ENCODE results near the gene SEMA3E.

The SEMA3E gene

GRCh38 chr7:83643012-83643411, 5.9 kb downstream of the SEMA3E start:
- DNase-seq (ENCODE audit: low read depth in 2 of 3, low spot score in 1 of 3): no peak

- DNase-seq (ENCODE audit: low read depth in 2 of 3, low spot score in 1 of 3): no peak
Observed at GRCh38 chr7:83640731-83641537, 8.0 kb downstream of the SEMA3E start.

GRCh38 chr7:83640240-83640639, 8.7 kb downstream of the SEMA3E start:
- DNase-seq (ENCODE audit: low read depth in 2 of 3, low spot score in 1 of 3): no peak

GRCh38 chr7:83633516-83633915, 15.4 kb downstream of the SEMA3E start:
- no peak for DNase-seq (ENCODE audit: low read depth in 2 of 3, low spot score in 1 of 3)

GRCh38 chr7:83629117-83629880, 19.6 kb downstream of the SEMA3E start:
- no peak for DNase-seq (ENCODE audit: low read depth in 2 of 3, low spot score in 1 of 3)

- DNase-seq (ENCODE audit: low read depth in 2 of 3, low spot score in 1 of 3): no peak
Observed at GRCh38 chr7:83617858-83618257, 31.1 kb downstream of the SEMA3E start.

GRCh38 chr7:83614112-83614511, 34.8 kb downstream of the SEMA3E start:
- DNase-seq (ENCODE audit: low read depth in 2 of 3, low spot score in 1 of 3): no peak

- no peak for DNase-seq (ENCODE audit: low read depth in 2 of 3, low spot score in 1 of 3)
Observed at GRCh38 chr7:83613232-83613631, 35.7 kb downstream of the SEMA3E start.

- DNase-seq (ENCODE audit: low read depth in 2 of 3, low spot score in 1 of 3): no peak
Observed at GRCh38 chr7:83611776-83612175, 37.2 kb downstream of the SEMA3E start.

GRCh38 chr7:83610649-83611304, 38.2 kb downstream of the SEMA3E start:
- no peak for DNase-seq (ENCODE audit: low read depth in 2 of 3, low spot score in 1 of 3)

GRCh38 chr7:83608716-83609115, 40.2 kb downstream of the SEMA3E start:
- DNase-seq (ENCODE audit: low read depth in 2 of 3, low spot score in 1 of 3): no peak

- DNase-seq (ENCODE audit: low read depth in 2 of 3, low spot score in 1 of 3): no peak
Observed at GRCh38 chr7:83603649-83604048, 45.3 kb downstream of the SEMA3E start.

GRCh38 chr7:83599131-83599530, 49.8 kb downstream of the SEMA3E start:
- DNase-seq (ENCODE audit: low read depth in 2 of 3, low spot score in 1 of 3): no peak

GRCh38 chr7:83593921-83594475, 54.9 kb downstream of the SEMA3E start:
- no peak for DNase-seq (ENCODE audit: low read depth in 2 of 3, low spot score in 1 of 3)

- DNase-seq (ENCODE audit: low read depth in 2 of 3, low spot score in 1 of 3): no peak
Observed at GRCh38 chr7:83588602-83589240, 60.2 kb downstream of the SEMA3E start.

- DNase-seq (ENCODE audit: low read depth in 2 of 3, low spot score in 1 of 3): no peak
Observed at GRCh38 chr7:83586281-83586680, 62.7 kb downstream of the SEMA3E start.

GRCh38 chr7:83581667-83582435, 67.1 kb downstream of the SEMA3E start:
- DNase-seq (ENCODE audit: low read depth in 2 of 3, low spot score in 1 of 3): no peak

- no peak for DNase-seq (ENCODE audit: low read depth in 2 of 3, low spot score in 1 of 3)
Observed at GRCh38 chr7:83579740-83580139, 69.2 kb downstream of the SEMA3E start.

- no peak for DNase-seq (ENCODE audit: low read depth in 2 of 3, low spot score in 1 of 3)
Observed at GRCh38 chr7:83575436-83575835, 73.5 kb downstream of the SEMA3E start.

- no peak for DNase-seq (ENCODE audit: low read depth in 2 of 3, low spot score in 1 of 3)
Observed at GRCh38 chr7:83574616-83575015, 74.3 kb downstream of the SEMA3E start.

All from stimulated activated CD4-positive, alpha-beta T cell treated with anti-CD3 and anti-CD28 coated beads, Interleukin-12 subunit alpha, Interleukin-12 subunit beta, amount 100 ng/mL, for 48 hours (primary cell).